Chondrocyte (in vitro differentiated cells): Measurements from ENCODE around the gene RFFL. TPM values are rescaled to one million over a fixed set of nuclear protein-coding genes. Genes with fewer than 3 reads are reported as not detected.

Experiments
- DNase-seq: peaks from one replicate; pipeline ENCODE4 v3.0.0; 2021; ENCODE audit warnings: mixed read lengths, low spot score
- H3K27ac Mint-ChIP-seq: one replicate; pipeline ENCODE4 v1.8.0; 2021; ENCODE audit warnings: mild to moderate bottlenecking, moderate library complexity, mixed read lengths; ENCODE audit not compliant: unreplicated experiment
- H3K27me3 Mint-ChIP-seq: 2 replicates; pipeline ENCODE4 v1.8.0; 2021; ENCODE audit warnings: low read depth, mixed read lengths
- H3K36me3 Mint-ChIP-seq: 2 replicates; pipeline ENCODE4 v1.8.0; 2021; ENCODE audit warnings: low read depth, mixed read lengths
- H3K4me1 Mint-ChIP-seq: 2 replicates; pipeline ENCODE4 v1.8.0; 2021; ENCODE audit warnings: low read depth, mild to moderate bottlenecking, mixed read lengths
- H3K4me3 Mint-ChIP-seq: one replicate; pipeline ENCODE4 v1.8.0; 2021; ENCODE audit warnings: mild to moderate bottlenecking, moderate library complexity, mixed read lengths; ENCODE audit not compliant: unreplicated experiment
- H3K9me3 Mint-ChIP-seq: 2 replicates; pipeline ENCODE4 v1.8.0; 2021; ENCODE audit warnings: low read depth, mixed read lengths
- CTCF ChIP-seq: fragments of 200-600 bp; sonication (generic); IDR thresholded peaks from 2 replicates; pipeline ENCODE4 v1.5.0; 2021; ENCODE audit warnings: antibody characterized with exemption, mild to moderate bottlenecking, moderate library complexity
- total RNA-seq: library from RNA; stranded (reverse); gene quantifications from 3 replicates; pipeline ENCODE4 v1.2.1, GENCODE V29; 2021

RFFL gene
- total RNA-seq, 1 donor from 2014 or later, result 11.1 TPM

GRCh38 chr17:34981538-34982241 lies 81.8 kb downstream of the RFFL start:
- no peaks in the 10 kb centered on the region for H3K27me3 Mint-ChIP-seq
- TF ChIP-seq CTCF, result no peak
- peak overlapping the region; percentile 87 for H3K4me3 Mint-ChIP-seq
- peak overlapping the region; percentile 96 for H3K27ac Mint-ChIP-seq
- DNase-seq, result no peak
- H3K4me1 Mint-ChIP-seq, result peaks cover 30% of the 10 kb centered on the region
- no peaks in the 10 kb centered on the region for H3K9me3 Mint-ChIP-seq
- peaks cover 7% of the 10 kb centered on the region for H3K36me3 Mint-ChIP-seq

- peaks cover 7% of the 10 kb centered on the region for H3K36me3 Mint-ChIP-seq
- no peak for DNase-seq
- no peaks in the 10 kb centered on the region for H3K27me3 Mint-ChIP-seq
- no peaks in the 10 kb centered on the region for H3K9me3 Mint-ChIP-seq
- H3K4me3 Mint-ChIP-seq, result peak overlapping the region; percentile 87
- H3K27ac Mint-ChIP-seq, result peak overlapping the region; percentile 96
- H3K4me1 Mint-ChIP-seq, result peaks cover 30% of the 10 kb centered on the region
- TF ChIP-seq CTCF, result peak; percentile 74
Observed at GRCh38 chr17:34980681-34981537, 82.6 kb downstream of the RFFL start.

- TF ChIP-seq CTCF, result no peak
- Mint-ChIP-seq H3K27me3 (no peaks in the 10 kb centered on the region), H3K27ac (peak within 1 kb of the TSS; percentile 99), H3K9me3 (no peaks in the 10 kb centered on the region), H3K4me1 (peaks cover 30% of the 10 kb centered on the region), H3K36me3 (peaks cover 7% of the 10 kb centered on the region), H3K4me3 (peak within 1 kb of the TSS; percentile 92)
- peak; percentile 96 for DNase-seq
Observed at GRCh38 chr17:34980353-34980680, 83.2 kb downstream of the RFFL start, which contains the start of gene LIG3. TSS of gene LIG3 (plus strand) at chr17:34980512. CDS start at chr17:34983006, 2,494 bp downstream.

- DNase-seq, result no peak
- peak overlapping the region; percentile 92 for H3K4me3 Mint-ChIP-seq
- peaks cover 30% of the 10 kb centered on the region for H3K4me1 Mint-ChIP-seq
- TF ChIP-seq CTCF, result no peak
- no peaks in the 10 kb centered on the region for H3K9me3 Mint-ChIP-seq
- H3K27me3 Mint-ChIP-seq, result no peaks in the 10 kb centered on the region
- peaks cover 4% of the 10 kb centered on the region for H3K36me3 Mint-ChIP-seq
- H3K27ac Mint-ChIP-seq, result peak overlapping the region; percentile 99
Observed at GRCh38 chr17:34979650-34980352, 83.7 kb downstream of the RFFL start.

GRCh38 chr17:34979153-34979552 lies 84.4 kb downstream of the RFFL start:
- Mint-ChIP-seq H3K27me3 (no peaks in the 10 kb centered on the region), H3K4me3 (no peak overlapping the region), H3K9me3 (no peaks in the 10 kb centered on the region), H3K27ac (no peak overlapping the region), H3K4me1 (peaks cover 30% of the 10 kb centered on the region), H3K36me3 (peaks cover 4% of the 10 kb centered on the region)
- TF ChIP-seq CTCF, result no peak
- no peak for DNase-seq
